ENCODE data around the gene HIGD1A.

The HIGD1A gene

DNA sequence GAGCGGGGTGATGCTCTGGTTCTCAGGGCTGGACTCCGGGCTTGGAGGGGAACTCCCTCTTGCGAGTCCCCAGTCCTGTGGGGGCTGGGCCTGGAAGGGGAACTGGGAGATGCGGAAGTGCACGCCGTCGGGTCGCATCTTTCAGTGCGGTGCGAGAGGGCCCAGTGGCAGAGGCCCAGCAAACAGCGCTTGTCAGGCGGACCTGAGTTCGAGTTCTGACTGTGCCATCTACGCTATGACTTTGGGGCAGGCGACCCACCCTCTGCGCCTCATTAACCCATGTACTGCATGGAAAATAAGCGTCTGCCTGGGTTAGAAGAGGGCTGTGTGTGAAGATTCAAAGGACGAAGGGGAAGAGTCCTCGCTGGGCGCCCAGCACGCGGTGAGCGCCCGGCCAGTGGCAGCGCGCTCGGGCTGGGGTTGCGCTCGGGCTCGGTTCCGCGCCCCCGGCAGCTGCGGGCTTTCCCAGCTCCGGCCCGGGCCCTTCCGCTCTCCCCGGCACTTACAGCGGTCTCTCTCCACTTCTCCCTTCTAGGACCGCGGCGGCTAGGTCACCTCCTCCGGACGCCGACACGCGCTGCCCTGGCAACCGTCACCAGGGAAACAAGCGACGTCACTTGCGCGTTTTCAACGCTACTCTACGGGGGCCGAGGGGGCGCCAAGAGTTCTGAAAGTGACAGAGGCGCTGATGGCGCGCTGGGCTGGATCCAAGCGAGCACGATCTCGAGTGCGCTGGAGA is 31.5 kb downstream of the HIGD1A start, which contains the start of gene CCDC13:
Gene CCDC13 (minus strand): TSS at position 584 of the 739 bp plus-strand sequence. CDS start 14,908 bp downstream, outside the sequence.
- peaks cover 4% of the 10 kb centered on the region; the same call in 1 of the 2 replicates for H3K36me3 ChIP-seq (ENCODE audit: insufficient read depth, low read length)
- H3F3A ChIP-seq (ENCODE audit: insufficient read depth, low read length), result no peaks in the 10 kb centered on the region
- H3K9me3 ChIP-seq (ENCODE audit: low read length), result no peaks in the 10 kb centered on the region
- H3K27ac ChIP-seq (ENCODE audit: low read depth, low read length, poor library complexity, severe bottlenecking), result no peak within 1 kb of the TSS
- 0 out of 2 replicates have a peak within 1 kb of the TSS, but pooled peaks have one; percentile 78 for H2AFZ ChIP-seq (ENCODE audit: low read length)
- TF ChIP-seq CTCF (IDR thresholded peaks at IDR 0.05; ENCODE audit: low read length) (no peak), EZH2 (IDR thresholded peaks at IDR 0.05; ENCODE audit: borderline replicate concordance, low read length) (no peak)
- peak within 1 kb of the TSS; percentile 83 for H3K4me2 ChIP-seq (ENCODE audit: low read length)
- peak within 1 kb of the TSS; percentile 63 for H3K4me3 ChIP-seq (ENCODE audit: low read depth, low read length, poor library complexity, severe bottlenecking)
- no peaks in the 10 kb centered on the region for H3K9me2 ChIP-seq (ENCODE audit: low read depth, low read length)
- peak within 1 kb of the TSS; percentile 67 for H3K9ac ChIP-seq (ENCODE audit: low read length)
- H4K20me1 ChIP-seq (ENCODE audit: insufficient read depth, low read length), result no peaks in the 10 kb centered on the region
- H3K4me1 ChIP-seq (ENCODE audit: insufficient read depth, low read length, severe bottlenecking), result peaks cover 14% of the 10 kb centered on the region
- no peaks in the 10 kb centered on the region for H3K79me2 ChIP-seq (ENCODE audit: insufficient read depth, low read length)
- no peaks in the 10 kb centered on the region for H3K27me3 ChIP-seq (ENCODE audit: insufficient read depth, low read length)

- no peak overlapping the region for H3K4me3 ChIP-seq (ENCODE audit: low read depth, low read length, poor library complexity, severe bottlenecking)
- no peaks in the 10 kb centered on the region for H3F3A ChIP-seq (ENCODE audit: insufficient read depth, low read length)
- H3K27me3 ChIP-seq (ENCODE audit: insufficient read depth, low read length), result no peaks in the 10 kb centered on the region
- TF ChIP-seq EZH2 (IDR thresholded peaks at IDR 0.05; ENCODE audit: borderline replicate concordance, low read length) (no peak), CTCF (IDR thresholded peaks at IDR 0.05; ENCODE audit: low read length) (no peak)
- no peaks in the 10 kb centered on the region for H3K36me3 ChIP-seq (ENCODE audit: insufficient read depth, low read length)
- no peak overlapping the region for H3K9ac ChIP-seq (ENCODE audit: low read length)
- no peaks in the 10 kb centered on the region for H4K20me1 ChIP-seq (ENCODE audit: insufficient read depth, low read length)
- H3K4me1 ChIP-seq (ENCODE audit: insufficient read depth, low read length, severe bottlenecking), result peaks cover 14% of the 10 kb centered on the region
- H3K79me2 ChIP-seq (ENCODE audit: insufficient read depth, low read length), result no peaks in the 10 kb centered on the region
- H3K27ac ChIP-seq (ENCODE audit: low read depth, low read length, poor library complexity, severe bottlenecking), result no peak overlapping the region
- H3K9me3 ChIP-seq (ENCODE audit: low read length), result no peaks in the 10 kb centered on the region
- H2AFZ ChIP-seq (ENCODE audit: low read length), result no peak overlapping the region
- no peaks in the 10 kb centered on the region for H3K9me2 ChIP-seq (ENCODE audit: low read depth, low read length)
- no peak overlapping the region for H3K4me2 ChIP-seq (ENCODE audit: low read length)
Measured at GRCh38 chr3:42771271-42771670, 33.0 kb downstream of the HIGD1A start.

DNA sequence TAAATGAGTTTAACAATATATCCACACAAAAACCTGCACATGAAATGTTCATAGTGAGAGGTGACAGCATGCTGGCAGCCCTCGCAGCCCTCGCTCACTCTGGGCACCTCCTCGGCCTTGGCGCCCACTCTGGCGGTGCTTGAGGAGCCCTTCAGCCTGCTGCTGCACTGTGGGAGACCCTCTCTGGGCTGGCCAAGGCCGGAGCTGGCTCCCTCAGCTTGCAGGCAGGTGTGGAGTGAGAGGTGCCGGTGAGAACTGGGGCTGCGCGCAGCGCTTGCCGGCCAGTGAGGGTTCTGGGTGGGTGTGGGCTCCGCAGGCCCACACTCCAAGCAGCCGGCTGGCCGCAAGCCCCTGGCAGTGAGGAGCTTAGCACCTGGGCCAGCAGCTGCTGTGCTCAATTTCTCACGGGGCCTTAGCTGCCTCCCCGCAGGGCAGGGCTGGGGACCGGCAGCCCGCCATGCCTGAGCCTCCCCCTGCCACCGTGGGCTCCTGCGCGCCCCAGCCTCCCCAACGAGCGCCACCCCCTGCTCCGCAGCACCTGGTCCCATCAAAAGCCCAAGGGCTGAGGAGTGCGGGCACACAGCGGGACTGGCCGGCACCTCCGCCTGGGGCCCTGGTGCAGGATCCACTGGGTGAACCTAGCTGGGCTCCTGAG is 34.7 kb downstream of the HIGD1A start:
- Histone ChIP-seq H3K27me3 (ENCODE audit: insufficient read depth, low read length) (no peaks in the 10 kb centered on the region), H3K79me2 (ENCODE audit: insufficient read depth, low read length) (no peaks in the 10 kb centered on the region), H2AFZ (ENCODE audit: low read length) (no peak overlapping the region), H4K20me1 (ENCODE audit: insufficient read depth, low read length) (no peaks in the 10 kb centered on the region), H3F3A (ENCODE audit: insufficient read depth, low read length) (no peaks in the 10 kb centered on the region), H3K4me2 (ENCODE audit: low read length) (no peak overlapping the region), H3K4me3 (ENCODE audit: low read depth, low read length, poor library complexity, severe bottlenecking) (no peak overlapping the region), H3K9ac (ENCODE audit: low read length) (no peak overlapping the region), H3K36me3 (ENCODE audit: insufficient read depth, low read length) (no peaks in the 10 kb centered on the region), H3K27ac (ENCODE audit: low read depth, low read length, poor library complexity, severe bottlenecking) (no peak overlapping the region), H3K4me1 (ENCODE audit: insufficient read depth, low read length, severe bottlenecking) (peaks cover 14% of the 10 kb centered on the region), H3K9me3 (ENCODE audit: low read length) (no peaks in the 10 kb centered on the region), H3K9me2 (ENCODE audit: low read depth, low read length) (no peaks in the 10 kb centered on the region)
- TF ChIP-seq EZH2 (IDR thresholded peaks at IDR 0.05; ENCODE audit: borderline replicate concordance, low read length) (no peak), CTCF (IDR thresholded peaks at IDR 0.05; ENCODE audit: low read length) (no peak)

Measured in OCI-LY1 (cell line).